Activated CD4-positive, CD25-positive, alpha-beta regulatory T cell treated with anti-CD3 and anti-CD28 coated beads, Interleukin-2, amount 50 U/mL, for 16 hours (primary cell): ENCODE data around the gene CLIP2.
"Not testable (repeated sequence)": the region's sequence is repeated elsewhere in the genome, so short reads cannot be mapped to it uniquely, and the experiment has no call there.

ENCODE experiments used
- DNase-seq: peaks from one replicate; pipeline ENCODE4 v3.0.0-alpha.2; 2020; ENCODE audit warnings: low read depth, low spot score

Gene CLIP2

DNA sequence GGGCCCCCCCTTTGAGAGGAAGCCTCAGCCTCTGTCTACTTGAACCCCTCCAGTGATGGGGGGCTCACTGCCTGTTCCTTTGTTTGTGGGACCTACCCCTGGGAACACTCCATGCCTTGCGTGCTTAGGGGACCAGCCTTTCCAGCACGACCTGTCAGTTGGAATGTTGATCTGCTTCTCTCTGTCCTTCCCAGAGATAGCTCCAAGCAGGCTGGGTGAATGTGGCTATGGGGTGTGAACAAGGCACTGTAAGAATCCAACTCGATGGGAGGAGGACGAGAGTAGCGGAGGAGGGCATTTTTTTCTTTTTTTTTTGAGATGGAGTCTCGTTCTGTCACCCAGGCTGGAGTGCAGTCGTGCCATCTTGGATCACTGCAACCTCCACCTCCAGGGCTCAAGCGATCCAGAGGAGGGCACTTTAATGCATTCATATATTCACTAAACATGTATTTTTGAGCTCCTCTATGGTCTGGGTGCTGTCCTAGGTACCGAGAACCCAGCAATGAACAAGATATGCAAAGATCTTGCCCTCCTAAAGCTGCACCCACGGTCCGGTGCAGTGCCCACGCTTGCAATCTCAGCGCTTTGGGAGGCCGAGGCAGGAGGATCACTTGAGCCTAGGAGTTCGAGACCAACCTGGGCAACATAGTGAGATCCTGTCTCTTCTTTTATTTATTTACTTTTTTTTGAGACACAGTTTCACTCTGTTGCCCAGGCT lies 8.5 kb downstream of the CLIP2 start:
- DNase-seq, result no peak

DNA sequence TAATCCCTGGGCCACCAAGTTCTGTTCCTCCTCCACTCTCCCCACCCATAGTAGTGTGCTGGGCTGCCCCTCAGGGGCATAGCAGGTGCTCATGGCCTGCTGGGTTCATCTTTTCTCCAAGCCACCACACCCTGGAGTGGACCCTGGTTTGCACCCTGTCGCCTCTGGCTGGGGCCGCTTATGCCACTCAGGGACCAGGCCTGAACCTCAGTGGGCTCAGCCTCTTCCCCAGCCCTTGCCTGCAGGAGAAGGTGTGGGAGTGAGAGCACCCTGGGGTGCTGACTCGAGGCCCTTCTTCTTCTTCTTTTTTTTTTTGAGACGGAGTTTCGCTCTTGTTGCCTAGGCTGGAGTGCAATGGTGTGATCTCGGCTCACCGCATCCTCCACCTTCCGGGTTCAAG lies 10.2 kb downstream of the CLIP2 start:
- DNase-seq, result no peak

GRCh38 chr7:74300926-74301325 lies 11.7 kb downstream of the CLIP2 start:
- DNase-seq, result no peak

DNA sequence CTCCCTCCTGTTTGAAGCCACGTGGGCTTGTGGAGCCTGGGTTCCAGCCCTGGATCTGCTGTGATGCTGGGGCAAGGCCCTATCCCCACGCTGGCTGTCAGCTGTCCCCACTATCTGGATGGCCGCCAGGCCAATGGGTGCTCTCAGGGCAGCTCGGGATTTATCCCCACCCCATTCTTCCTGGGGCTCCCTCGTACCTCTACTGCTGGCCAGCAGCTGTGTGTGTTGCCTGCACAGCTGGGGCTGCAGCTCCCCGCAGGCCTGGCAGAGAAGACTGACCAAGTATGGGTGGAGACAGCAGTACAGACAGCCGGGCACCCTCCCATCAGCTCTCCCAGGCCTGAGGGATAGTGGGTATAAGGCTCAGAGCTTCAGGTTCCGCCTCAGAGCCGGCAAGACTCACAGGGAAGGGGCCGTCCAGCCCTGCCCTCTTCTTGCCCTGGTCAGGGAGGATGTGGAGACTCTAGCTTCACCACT lies 13.6 kb downstream of the CLIP2 start:
- DNase-seq, result no peak

DNA sequence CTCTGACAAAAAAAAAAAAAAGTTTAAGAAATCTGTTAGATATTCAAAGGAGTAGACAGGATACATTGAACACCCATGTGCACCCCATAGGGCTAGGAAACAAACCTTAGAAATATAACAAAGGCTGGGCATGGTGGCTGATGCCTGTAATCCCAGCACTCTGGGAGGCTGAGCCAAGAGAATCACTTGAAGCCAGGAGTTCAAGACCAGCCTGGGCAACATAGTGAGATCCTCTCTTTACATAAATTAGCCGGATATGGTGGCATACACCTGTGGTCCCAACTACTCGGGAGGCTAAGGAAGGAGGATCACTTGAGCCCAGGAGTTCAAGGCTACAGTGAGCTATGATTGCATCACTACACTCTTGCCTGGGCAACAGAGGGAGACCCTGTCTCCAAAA lies 15.3 kb downstream of the CLIP2 start:
- DNase-seq, result no peak

DNA sequence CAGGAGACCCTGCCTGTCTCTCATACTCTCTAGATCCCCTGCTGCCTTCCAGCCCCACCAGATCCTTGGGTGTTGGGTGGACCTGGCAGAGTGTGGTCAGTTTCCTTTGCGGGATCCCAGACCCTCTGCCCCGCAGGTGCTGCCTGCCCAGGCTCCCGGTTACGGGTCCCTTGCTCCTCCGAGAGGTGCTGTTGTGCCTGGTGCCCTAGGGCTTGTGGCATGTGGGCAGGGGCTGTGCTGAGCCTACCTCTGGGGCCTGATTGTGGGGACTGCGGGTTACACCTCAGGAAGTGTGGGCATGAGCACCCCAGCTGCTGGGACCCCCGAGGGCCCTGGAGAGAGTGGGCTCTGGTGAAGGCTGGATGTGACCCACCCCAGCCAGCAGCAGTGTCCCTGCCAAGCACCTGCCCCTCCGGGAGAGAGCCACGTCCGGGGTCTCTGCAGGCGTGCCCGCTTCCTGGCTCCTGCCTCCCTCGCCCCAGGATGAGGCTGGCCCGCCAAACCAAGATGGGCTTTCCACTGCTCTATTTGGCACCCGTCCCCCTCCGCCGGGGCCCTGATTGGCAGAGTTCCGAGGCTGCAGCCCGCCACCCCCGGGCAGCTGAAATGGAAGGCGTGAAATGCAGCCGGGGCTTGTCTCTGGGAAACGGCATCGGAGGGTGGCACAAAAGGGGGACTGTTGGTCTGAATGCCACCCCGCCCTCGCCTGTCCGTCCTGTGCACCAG lies 17.0 kb downstream of the CLIP2 start:
- no peak for DNase-seq

- no peak for DNase-seq
Measured at GRCh38 chr7:74306730-74307469, 17.7 kb downstream of the CLIP2 start.

- DNase-seq, result no peak
Measured at GRCh38 chr7:74307738-74308505, 18.7 kb downstream of the CLIP2 start.

GRCh38 chr7:74309181-74309580 lies 20.0 kb downstream of the CLIP2 start:
- DNase-seq, result no peak

- no peak for DNase-seq
Measured at GRCh38 chr7:74311305-74311744, 22.1 kb downstream of the CLIP2 start.

GRCh38 chr7:74312418-74313028 lies 23.3 kb downstream of the CLIP2 start:
- DNase-seq, result no peak

GRCh38 chr7:74315891-74316290 lies 26.7 kb downstream of the CLIP2 start:
- not testable (repeated sequence) for DNase-seq

- no peak for DNase-seq
Measured at GRCh38 chr7:74317146-74317782, 28.1 kb downstream of the CLIP2 start.

DNA sequence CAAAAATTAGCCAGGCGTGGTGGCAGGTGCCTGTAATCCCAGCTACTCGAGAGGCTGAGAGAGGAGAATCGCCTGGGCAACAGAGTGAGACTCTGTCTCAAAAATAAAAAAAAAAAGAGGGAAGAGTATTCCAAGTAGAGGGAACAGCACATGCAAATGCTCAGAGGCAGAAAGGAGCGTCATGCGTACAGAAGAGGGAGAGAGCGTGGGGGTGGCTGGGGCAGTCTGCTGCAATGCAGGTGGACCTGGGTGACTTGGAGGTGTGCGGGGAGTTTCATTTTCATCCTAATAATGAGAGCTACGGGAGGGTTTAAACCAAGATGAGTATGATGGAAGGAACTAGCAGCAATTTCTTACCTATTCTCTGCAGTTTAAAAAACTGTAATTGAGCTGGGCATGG lies 28.8 kb downstream of the CLIP2 start:
- no peak for DNase-seq

DNA sequence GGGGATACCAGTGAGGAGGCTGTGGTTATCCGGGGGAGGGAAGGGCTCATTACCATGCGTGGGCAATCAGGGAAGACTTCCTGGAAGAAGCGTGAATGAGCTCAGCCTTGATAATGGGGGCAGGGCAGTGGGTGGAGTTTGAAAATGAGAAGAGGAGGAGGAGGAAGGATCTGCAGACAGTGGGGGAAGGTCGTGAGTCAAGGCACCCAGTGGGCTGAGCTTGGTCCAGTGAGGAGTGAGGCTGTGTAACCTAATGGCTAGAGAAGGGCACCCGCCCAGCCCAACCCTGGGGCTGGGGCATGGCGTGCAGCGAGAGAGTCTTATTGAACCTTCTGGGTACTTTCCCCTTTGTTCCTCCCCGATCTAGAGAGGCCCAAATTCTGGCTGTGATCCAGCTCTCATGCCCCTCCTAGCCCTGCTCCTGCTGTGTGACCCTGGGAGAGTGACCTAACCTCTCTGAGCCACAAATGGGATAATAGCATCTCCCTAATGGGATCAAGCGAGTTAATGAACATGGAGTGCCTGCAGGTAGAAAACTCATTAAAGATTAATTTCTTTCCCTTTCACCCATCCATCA lies 31.5 kb downstream of the CLIP2 start:
- no peak for DNase-seq

GRCh38 chr7:74322892-74323291 lies 33.7 kb downstream of the CLIP2 start:
- DNase-seq, result not testable (repeated sequence)

DNA sequence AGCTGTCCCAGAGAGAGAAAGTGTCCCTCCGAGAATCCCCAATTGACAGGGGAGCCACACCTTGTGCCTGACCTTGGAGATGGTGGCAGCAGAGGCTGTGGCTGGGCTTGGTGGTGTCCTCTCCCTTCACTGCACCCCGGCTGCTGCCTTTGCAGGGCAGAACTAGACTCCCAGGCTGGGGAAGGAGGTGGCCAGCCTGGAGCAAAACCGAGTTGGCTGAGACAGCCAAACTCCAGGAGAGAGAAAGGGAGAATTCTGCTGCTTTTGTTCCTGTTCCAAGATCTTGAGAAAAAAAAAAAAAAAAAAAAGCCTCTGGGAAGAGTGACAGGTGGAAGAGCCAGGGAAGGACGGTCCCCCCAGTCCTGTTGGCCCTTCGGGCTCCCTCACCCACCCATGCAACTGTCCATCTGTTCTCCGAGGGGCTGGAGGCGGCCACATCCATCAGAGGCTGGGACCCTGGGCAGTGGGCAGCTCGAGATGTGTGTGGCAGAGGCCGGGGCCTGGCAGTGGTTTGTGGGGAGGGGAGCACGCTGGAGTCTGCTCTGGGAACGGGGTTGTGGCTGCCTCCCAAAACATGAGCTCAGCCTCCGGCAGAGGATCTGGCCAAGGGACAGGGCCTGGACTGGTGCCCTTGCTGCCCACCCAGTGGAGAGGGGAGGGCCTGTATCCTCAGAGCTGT lies 35.5 kb downstream of the CLIP2 start:
- DNase-seq, result no peak

DNA sequence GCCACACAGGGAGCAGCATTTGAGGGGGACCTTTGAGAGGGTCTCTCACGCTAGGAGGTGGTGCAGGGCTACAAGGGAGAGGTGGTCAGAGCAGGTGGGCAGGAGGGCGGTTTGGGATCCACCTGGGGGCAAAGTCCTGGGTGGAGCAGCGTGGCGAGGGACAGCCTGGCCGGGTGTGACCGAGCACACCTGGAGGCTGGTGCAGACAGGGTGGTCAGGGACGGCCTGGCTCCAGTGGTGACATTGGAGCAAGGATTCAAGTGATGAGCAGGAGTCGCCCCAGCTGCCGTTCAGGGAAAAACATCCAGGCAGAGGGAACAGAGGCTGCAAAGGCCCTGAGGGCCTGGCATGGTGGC lies 36.0 kb downstream of the CLIP2 start:
- no peak for DNase-seq

GRCh38 chr7:74329225-74329624 lies 40.0 kb downstream of the CLIP2 start:
- no peak for DNase-seq
